ENCODE data around the gene TM4SF4.
A peak's percentile ranks its signal among the peaks of the same experiment; 100 is the strongest.

TM4SF4 gene

GRCh38 chr3:149523512-149524299 is 49.2 kb downstream of the TM4SF4 start:
- Histone ChIP-seq H3K27me3 (ENCODE audit: insufficient read depth, poor library complexity, severe bottlenecking) (no peaks in the 10 kb centered on the region), H3K4me3 (ENCODE audit: severe bottlenecking) (no peak overlapping the region), H3K9me3 (ENCODE audit: severe bottlenecking) (no peaks in the 10 kb centered on the region), H3K27ac (ENCODE audit: poor library complexity, severe bottlenecking) (no peak overlapping the region), H3K36me3 (ENCODE audit: low read depth) (peaks cover 66% of the 10 kb centered on the region), H3K4me1 (ENCODE audit: insufficient read depth, poor library complexity, severe bottlenecking) (no peaks in the 10 kb centered on the region)
- no peak for ATAC-seq (ENCODE audit: low read depth)
- TF ChIP-seq CTCF (IDR thresholded peaks at IDR 0.05; ENCODE audit: poor library complexity, severe bottlenecking): no peak
- DNase-seq (ENCODE audit: low spot score): no peak

- no peak for DNase-seq (ENCODE audit: low spot score)
- ATAC-seq (ENCODE audit: low read depth): no peak
- Histone ChIP-seq H3K27me3 (ENCODE audit: insufficient read depth, poor library complexity, severe bottlenecking) (no peaks in the 10 kb centered on the region), H3K9me3 (ENCODE audit: severe bottlenecking) (no peaks in the 10 kb centered on the region), H3K36me3 (ENCODE audit: low read depth) (peaks cover 38% of the 10 kb centered on the region), H3K27ac (ENCODE audit: poor library complexity, severe bottlenecking) (no peak overlapping the region), H3K4me1 (ENCODE audit: insufficient read depth, poor library complexity, severe bottlenecking) (peaks cover 14% of the 10 kb centered on the region), H3K4me3 (ENCODE audit: severe bottlenecking) (no peak overlapping the region)
- peak; percentile 13 for TF ChIP-seq CTCF (IDR thresholded peaks at IDR 0.05; ENCODE audit: poor library complexity, severe bottlenecking)
Measured at GRCh38 chr3:149527531-149528339, 53.2 kb downstream of the TM4SF4 start.

GRCh38 chr3:149528340-149528650 is 53.8 kb downstream of the TM4SF4 start:
- no peak for ATAC-seq (ENCODE audit: low read depth)
- DNase-seq (ENCODE audit: low spot score): no peak
- Histone ChIP-seq H3K36me3 (ENCODE audit: low read depth) (peaks cover 38% of the 10 kb centered on the region), H3K4me3 (ENCODE audit: severe bottlenecking) (no peak overlapping the region), H3K9me3 (ENCODE audit: severe bottlenecking) (no peaks in the 10 kb centered on the region), H3K27ac (ENCODE audit: poor library complexity, severe bottlenecking) (no peak overlapping the region), H3K4me1 (ENCODE audit: insufficient read depth, poor library complexity, severe bottlenecking) (peaks cover 14% of the 10 kb centered on the region), H3K27me3 (ENCODE audit: insufficient read depth, poor library complexity, severe bottlenecking) (no peaks in the 10 kb centered on the region)
- TF ChIP-seq CTCF (IDR thresholded peaks at IDR 0.05; ENCODE audit: poor library complexity, severe bottlenecking): no peak

- no peaks in the 10 kb centered on the region for H3K9me3 ChIP-seq (ENCODE audit: severe bottlenecking)
- no peak overlapping the region for H3K4me3 ChIP-seq (ENCODE audit: severe bottlenecking)
- peaks cover 14% of the 10 kb centered on the region for H3K4me1 ChIP-seq (ENCODE audit: insufficient read depth, poor library complexity, severe bottlenecking)
- no peak for TF ChIP-seq CTCF (IDR thresholded peaks at IDR 0.05; ENCODE audit: poor library complexity, severe bottlenecking)
- ATAC-seq (ENCODE audit: low read depth) (0 out of 3 replicates have a peak, but pooled peaks have one; percentile 41), DNase-seq (ENCODE audit: low spot score) (no peak)
- H3K36me3 ChIP-seq (ENCODE audit: low read depth): peaks cover 32% of the 10 kb centered on the region
- H3K27ac ChIP-seq (ENCODE audit: poor library complexity, severe bottlenecking): no peak overlapping the region
- H3K27me3 ChIP-seq (ENCODE audit: insufficient read depth, poor library complexity, severe bottlenecking): no peaks in the 10 kb centered on the region
Measured at GRCh38 chr3:149529099-149529498, 54.6 kb downstream of the TM4SF4 start.

Data from RWPE2 (cell line).